PC-9 (cell line): ENCODE measurements around the gene MCOLN1. TPM values are rescaled to one million over a fixed set of nuclear protein-coding genes. Genes with fewer than 3 reads are reported as not detected.

Experiments
- BruUV-seq: library from RNA; stranded (reverse); fragments of 400-500 nt; replicated peaks from 2 replicates; lab custom pipeline; 2021; lab: Mats Ljungman, UMichigan
- CTCF ChIA-PET: fragments of 300-600 bp; sonication (Branson Sonifier 250); formaldehyde crosslinking; loops from one replicate; lab custom pipeline; 2022; ENCODE audit warnings: antibody characterized with exemption; lab: Charles Lee
- POLR2A ChIA-PET: fragments of 300-600 bp; sonication (Branson Sonifier 250); formaldehyde crosslinking; loops from one replicate; lab custom pipeline; 2022; ENCODE audit warnings: antibody characterized with exemption; ENCODE audit not compliant: unreplicated experiment; lab: Charles Lee
- DNase-seq, 2 experiments: peaks; one replicate each; pipeline versions ENCODE4 v3.0.0 to v3.0.0-alpha.2; 2015 to 2022; ENCODE audit warnings: mixed read lengths in 1 of 2
- H2AFZ ChIP-seq: fragments of 200-600 bp; sonication (generic); 2 replicates; pipeline ENCODE4 v1.8.1; 2017; ENCODE audit warnings: antibody characterized with exemption
- H3F3A ChIP-seq: fragments of 200-600 bp; sonication (generic); 2 replicates; pipeline ENCODE4 v1.8.1; 2017; ENCODE audit warnings: antibody characterized with exemption, mild to moderate bottlenecking, low read depth; ENCODE audit not compliant: insufficient read depth
- H3K27ac ChIP-seq: fragments of 200-600 bp; sonication (generic); 2 replicates; pipeline ENCODE4 v1.6.1; 2016; ENCODE audit warnings: mixed run types
- H3K27me3 ChIP-seq: fragments of 200-600 bp; sonication (generic); 2 replicates; pipeline ENCODE4 v1.6.1; 2016; ENCODE audit warnings: low read depth, mixed run types; ENCODE audit not compliant: insufficient read depth
- H3K36me3 ChIP-seq: fragments of 200-600 bp; sonication (generic); 2 replicates; pipeline ENCODE4 v1.6.1; 2016; ENCODE audit warnings: low read depth, mixed run types
- H3K4me1 ChIP-seq: fragments of 200-600 bp; sonication (generic); replicated peaks from 2 replicates; pipeline ENCODE4 v1.6.1; 2016; ENCODE audit warnings: mixed run types; ENCODE audit not compliant: insufficient read depth
- H3K4me2 ChIP-seq: fragments of 200-600 bp; sonication (generic); 2 replicates; pipeline ENCODE4 v1.6.1; 2017; ENCODE audit warnings: mixed run types
- H3K4me3 ChIP-seq: fragments of 200-600 bp; sonication (generic); 2 replicates; pipeline ENCODE4 v1.6.1; 2016; ENCODE audit warnings: mixed run types
- H3K79me2 ChIP-seq: fragments of 200-600 bp; sonication (generic); 2 replicates; pipeline ENCODE4 v1.6.1; 2017; ENCODE audit warnings: low read depth, mixed run types
- H3K9me2 ChIP-seq: fragments of 200-600 bp; sonication (generic); 2 replicates; pipeline ENCODE4 v1.8.1; 2017; ENCODE audit warnings: mild to moderate bottlenecking; ENCODE audit not compliant: insufficient read depth
- H3K9me3 ChIP-seq: fragments of 200-600 bp; sonication (generic); 2 replicates; pipeline ENCODE4 v1.8.1; 2016; ENCODE audit warnings: low read depth; ENCODE audit not compliant: insufficient read depth
- H4K20me1 ChIP-seq: fragments of 200-600 bp; sonication (generic); 2 replicates; pipeline ENCODE4 v1.8.1; 2017; ENCODE audit not compliant: insufficient read depth
- CTCF ChIP-seq: fragments of 200-600 bp; sonication (generic); conservative IDR thresholded peaks from 2 replicates; pipeline ENCODE4 v1.6.1; 2017; ENCODE audit warnings: mixed run types, antibody characterized with exemption, mild to moderate bottlenecking, moderate library complexity
- EZH2 ChIP-seq: fragments of 200-600 bp; sonication (generic); IDR thresholded peaks from 2 replicates; pipeline ENCODE4 v1.8.0; 2017; ENCODE audit warnings: antibody characterized with exemption, low read depth
- intact Hi-C: fragments of 100-400 bp; cut with micrococcal nuclease; formaldehyde crosslinking; loops from one replicate; pipeline ENCODE4 v1.10.0; 2022; ENCODE audit not compliant: unreplicated experiment
- total RNA-seq: library from RNA; stranded (reverse); gene quantifications from 2 replicates; pipeline ENCODE4 v1.2.3, GENCODE V29; 2021

MCOLN1 gene
- total RNA-seq, 1 experiment from 2014 or later = 16.0 TPM

- Histone ChIP-seq H3K36me3 (no peaks in the 10 kb centered on the region), H3F3A (peaks cover 18% of the 10 kb centered on the region), H3K9me3 (no peaks in the 10 kb centered on the region), H2AFZ (no peak overlapping the region), H3K79me2 (no peaks in the 10 kb centered on the region), H3K27ac (no peak overlapping the region), H3K4me2 (no peak overlapping the region), H3K4me3 (no peak overlapping the region), H3K4me1 (peaks cover 8% of the 10 kb centered on the region; the same call in 1 of the 2 replicates), H3K27me3 (peaks cover 26% of the 10 kb centered on the region; the same call in 1 of the 2 replicates), H4K20me1 (no peaks in the 10 kb centered on the region), H3K9me2 (no peaks in the 10 kb centered on the region)
- CTCF ChIA-PET = no interaction called here
- intact Hi-C loops = no loop called here
- POLR2A ChIA-PET = no interaction called here
- DNase-seq = no peak
- no TSS peak for BruUV-seq
- no peak for TF ChIP-seq CTCF
- no peak for TF ChIP-seq EZH2
Observed at GRCh38 chr19:7578127-7578526, 55.7 kb downstream of the MCOLN1 start.

- H3K36me3 ChIP-seq = no peaks in the 10 kb centered on the region
- no peak for TF ChIP-seq CTCF
- no peak overlapping the region for H2AFZ ChIP-seq
- peaks cover 8% of the 10 kb centered on the region; the same call in 1 of the 2 replicates for H3K4me1 ChIP-seq
- DNase-seq = no peak
- ChIA-PET POLR2A (interaction anchor here (0.6 kb wide), 1 partner anchor 98 kb away, joined by 3 read pairs; no protein-coding TSS in a partner anchor), CTCF (no interaction called here)
- no peaks in the 10 kb centered on the region for H3K79me2 ChIP-seq
- peaks cover 30% of the 10 kb centered on the region; the same call in 1 of the 2 replicates for H3K27me3 ChIP-seq
- H3K9me3 ChIP-seq = no peaks in the 10 kb centered on the region
- no TSS peak for BruUV-seq
- H3K9me2 ChIP-seq = no peaks in the 10 kb centered on the region
- intact Hi-C loops = no loop called here
- no peak overlapping the region for H3K4me2 ChIP-seq
- no peak overlapping the region for H3K4me3 ChIP-seq
- peaks cover 8% of the 10 kb centered on the region; the same call in 1 of the 2 replicates for H3F3A ChIP-seq
- no peak overlapping the region for H3K27ac ChIP-seq
- no peaks in the 10 kb centered on the region for H4K20me1 ChIP-seq
Observed at GRCh38 chr19:7579182-7579581, 56.8 kb downstream of the MCOLN1 start.

- ChIA-PET CTCF (interaction anchor here (0.6 kb wide), 1 partner anchor 17 kb away, joined by 3 read pairs; no protein-coding TSS in a partner anchor), POLR2A (interaction anchor here (0.6 kb wide), 1 partner anchor 336 kb away, joined by 4 read pairs; no protein-coding TSS in a partner anchor)
- no peaks in the 10 kb centered on the region for H3K36me3 ChIP-seq
- H3K4me1 ChIP-seq = no peaks in the 10 kb centered on the region; the same call in 1 of the 2 replicates
- H3K4me3 ChIP-seq = no peak overlapping the region
- H3F3A ChIP-seq = peaks cover 8% of the 10 kb centered on the region; the same call in 1 of the 2 replicates
- H3K9me3 ChIP-seq = no peaks in the 10 kb centered on the region
- no peak overlapping the region for H3K27ac ChIP-seq
- no peaks in the 10 kb centered on the region for H3K9me2 ChIP-seq
- no peaks in the 10 kb centered on the region for H3K79me2 ChIP-seq
- BruUV-seq = no TSS peak
- no peak overlapping the region for H3K4me2 ChIP-seq
- intact Hi-C loops = no loop called here
- peak; percentile 37 to 51 for DNase-seq
- TF ChIP-seq CTCF (no peak), EZH2 (no peak)
- H3K27me3 ChIP-seq = peaks cover 30% of the 10 kb centered on the region; the same call in 1 of the 2 replicates
- H4K20me1 ChIP-seq = no peaks in the 10 kb centered on the region
- no peak overlapping the region for H2AFZ ChIP-seq
Observed at GRCh38 chr19:7582446-7582845, 60.0 kb downstream of the MCOLN1 start.

Other genes starting within 250 kb of the MCOLN1 start
- gene INSR, start 228.2 kb upstream of the MCOLN1 start, total RNA-seq = 9.3 and 18.9 TPM in 2 replicates
- gene ARHGEF18, start 173.7 kb upstream of the MCOLN1 start, total RNA-seq = 58.2 and 77.4 TPM in 2 replicates
- gene PEX11G, start 33.6 kb upstream of the MCOLN1 start, total RNA-seq = 10.5 and 16.0 TPM in 2 replicates
- 60.7 and 85.3 TPM in 2 replicates for gene ZNF358, start 6.5 kb upstream of the MCOLN1 start, total RNA-seq
- gene PNPLA6, start 13.1 kb downstream of the MCOLN1 start, total RNA-seq = 121 and 139 TPM in 2 replicates
- gene CAMSAP3, start 73.2 kb downstream of the MCOLN1 start, total RNA-seq = 25.9 and 27.8 TPM in 2 replicates
- 44.9 and 51.3 TPM in 2 replicates for gene XAB2, start 106.9 kb downstream of the MCOLN1 start, total RNA-seq
- gene PET100, start 107.2 kb downstream of the MCOLN1 start, total RNA-seq = 149 and 222 TPM in 2 replicates
- 0.92 and 1.0 TPM in 2 replicates for gene PCP2, start 111.1 kb downstream of the MCOLN1 start, total RNA-seq
- 148 and 201 TPM in 2 replicates for gene STXBP2, start 114.5 kb downstream of the MCOLN1 start, total RNA-seq
- not detected in 2 replicates for gene RETN, start 146.4 kb downstream of the MCOLN1 start, total RNA-seq
- not detected in 2 replicates for gene MCEMP1, start 154.5 kb downstream of the MCOLN1 start, total RNA-seq
- gene TRAPPC5, start 158.2 kb downstream of the MCOLN1 start, total RNA-seq = 81.2 and 103 TPM in 2 replicates
- not detected in 2 replicates for gene FCER2, start 179.5 kb downstream of the MCOLN1 start, total RNA-seq
- not detected in 2 replicates for gene CLEC4G, start 209.5 kb downstream of the MCOLN1 start, total RNA-seq
- gene CD209, start 224.9 kb downstream of the MCOLN1 start, total RNA-seq = not detected in 2 replicates
- gene CLEC4M, start 240.6 kb downstream of the MCOLN1 start, total RNA-seq = not detected in 2 replicates